HL-60/S4 treated with retinoic acid at 250 ng/mL for 4 days and 3 days (cell line): ENCODE results near the gene DIP2A.
"Not testable (repeated sequence)": the region's sequence is repeated elsewhere in the genome, so short reads cannot be mapped to it uniquely, and the experiment has no call there.

Experiments used
- in situ Hi-C: fragments of 300-500 bp; cut with MboI; formaldehyde crosslinking; loops from 2 replicates; pipeline ENCODE4 v1.7.0; 2022; ENCODE audit warnings: low sequenced_read_pairs

The DIP2A gene

GRCh38 chr21:46442938-46443337, 15.8 kb upstream of the DIP2A start:
- in situ Hi-C loops: no loop called here

- in situ Hi-C loops: no loop called here
Observed at GRCh38 chr21:46443910-46444309, 14.8 kb upstream of the DIP2A start.

GRCh38 chr21:46448108-46448507, 10.6 kb upstream of the DIP2A start:
- in situ Hi-C loops: no loop called here

DNA sequence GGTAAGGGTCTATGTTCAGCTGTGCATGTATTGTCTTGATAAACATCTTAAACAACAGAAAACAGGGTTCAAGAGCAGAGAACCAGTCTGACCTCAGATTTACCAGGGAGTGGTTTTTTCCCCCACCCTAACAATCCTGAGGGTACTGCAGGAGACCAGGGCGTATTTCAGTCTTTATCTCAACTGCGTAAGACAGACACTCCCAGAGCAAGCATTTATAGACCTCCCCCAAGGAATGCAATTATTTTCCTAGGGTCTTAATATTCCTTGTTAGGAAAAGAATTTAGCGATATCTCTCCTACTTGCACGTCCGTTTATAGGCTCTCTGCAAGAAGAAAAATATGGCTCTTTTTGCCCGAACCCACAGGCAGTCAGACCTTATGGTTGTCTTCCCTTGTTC, 9.8 kb upstream of the DIP2A start:
- in situ Hi-C loops: not testable (repeated sequence)

GRCh38 chr21:46452710-46453109, 6.0 kb upstream of the DIP2A start:
- in situ Hi-C loops: no loop called here

GRCh38 chr21:46454142-46454541, 4.5 kb upstream of the DIP2A start:
- in situ Hi-C loops: no loop called here

- in situ Hi-C loops: no loop called here
Observed at GRCh38 chr21:46454634-46455390, 3.9 kb upstream of the DIP2A start.

- in situ Hi-C loops: no loop called here
Observed at GRCh38 chr21:46455575-46456385, 2.9 kb upstream of the DIP2A start.

DNA sequence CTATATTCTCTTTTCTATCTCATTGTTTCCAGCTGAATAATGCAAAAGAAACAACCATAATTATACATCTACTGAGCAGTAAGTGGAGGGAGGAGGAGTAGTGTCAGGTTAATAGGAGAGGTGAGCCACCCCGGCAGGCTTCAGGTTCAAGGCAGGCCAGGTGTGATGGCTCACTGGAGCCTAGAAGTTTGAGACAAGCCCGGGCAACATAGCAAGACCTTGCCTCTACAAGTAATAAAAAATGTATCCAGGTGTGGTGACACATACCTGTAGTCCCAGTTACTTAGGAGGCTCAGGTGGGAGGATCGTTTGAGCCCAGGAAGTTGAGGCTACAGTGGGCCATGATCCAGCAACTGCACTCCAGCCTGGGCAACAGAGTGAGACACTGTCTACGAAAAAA, 1.9 kb upstream of the DIP2A start:
- in situ Hi-C loops: no loop called here

DNA sequence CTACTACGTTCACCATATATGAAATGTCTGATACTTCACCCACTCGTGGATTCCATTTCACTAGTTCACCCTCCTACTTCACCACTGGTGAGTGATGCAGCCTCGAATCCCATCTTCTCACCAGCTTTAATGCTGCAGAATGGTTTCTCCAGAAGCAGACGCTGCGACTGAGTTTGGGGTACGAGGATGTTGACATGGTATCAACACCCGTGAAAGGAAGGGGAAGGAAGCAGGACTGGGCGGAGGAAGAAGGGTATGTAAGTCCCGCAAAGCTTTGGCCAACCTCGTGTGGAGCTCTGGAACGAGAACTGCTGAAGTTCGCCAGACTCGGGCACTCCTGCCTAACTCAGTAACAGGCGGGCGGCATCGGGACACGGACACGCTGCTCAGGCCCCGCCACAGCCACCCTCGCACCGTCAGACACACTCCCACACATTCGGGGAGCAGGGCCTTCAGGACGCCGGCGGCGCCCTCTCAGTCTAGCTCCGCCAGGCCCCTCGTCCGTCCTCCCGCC, 833 bp upstream of the DIP2A start:
- in situ Hi-C loops: no loop called here

DNA sequence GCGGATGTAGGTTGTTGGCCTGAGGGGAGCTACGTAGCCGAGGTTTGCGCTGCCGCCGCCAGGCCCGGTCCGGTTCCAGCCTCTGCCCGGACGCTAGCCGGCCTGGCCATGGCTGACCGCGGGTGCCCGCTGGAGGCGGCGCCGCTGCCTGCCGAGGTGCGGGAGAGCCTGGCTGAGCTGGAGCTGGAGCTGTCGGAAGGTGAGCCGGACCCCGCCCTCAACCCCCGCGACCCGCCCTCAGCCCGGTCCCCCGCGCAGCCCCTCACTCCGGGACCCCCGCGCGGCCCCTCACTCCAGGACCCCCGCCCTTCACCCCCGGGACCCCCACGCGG, 299 bp downstream of the DIP2A start:
- in situ Hi-C loops: no loop called here

- in situ Hi-C loops: no loop called here
Observed at GRCh38 chr21:46459356-46460112, 843 bp downstream of the DIP2A start.

DNA sequence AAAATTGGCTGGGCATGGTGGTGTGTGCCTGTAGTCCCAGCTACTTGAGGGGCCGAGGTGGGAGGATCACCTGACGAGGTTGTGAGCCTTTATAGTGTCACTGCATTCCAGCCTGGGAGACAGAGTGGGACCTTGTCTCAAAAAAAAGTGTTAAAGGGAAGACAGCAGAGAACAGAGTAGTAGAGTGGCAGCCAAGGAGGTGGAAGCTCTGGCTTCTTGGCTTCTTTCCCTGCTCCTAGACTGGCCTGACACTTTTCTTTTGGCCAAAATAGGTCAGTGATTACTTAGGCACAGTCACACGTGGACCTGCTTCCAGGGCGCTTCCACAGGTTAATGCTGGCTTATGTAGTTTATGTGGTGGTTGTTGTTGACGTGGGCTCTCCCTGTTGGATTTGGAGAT, 3.2 kb downstream of the DIP2A start:
- in situ Hi-C loops: no loop called here

DNA sequence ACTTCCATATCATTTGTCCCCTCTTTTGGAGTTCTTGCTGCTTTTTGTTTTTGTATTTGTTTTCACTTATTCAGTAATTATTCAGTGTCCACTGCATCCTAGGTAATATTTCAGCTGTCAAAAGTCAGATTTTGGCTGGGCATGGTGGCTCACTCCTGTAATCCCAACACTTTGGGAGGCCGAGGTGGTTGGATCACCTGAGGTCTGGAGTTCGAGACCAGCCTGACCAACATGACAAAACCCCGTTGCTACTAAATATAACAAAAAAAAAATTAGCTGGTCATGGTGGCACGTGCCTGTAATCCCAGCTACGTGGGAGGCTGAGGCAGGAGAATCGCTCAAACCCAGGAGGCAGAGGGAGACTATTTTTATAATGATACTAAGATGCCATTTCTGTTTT, 6.5 kb downstream of the DIP2A start:
- in situ Hi-C loops: not testable (repeated sequence)

DNA sequence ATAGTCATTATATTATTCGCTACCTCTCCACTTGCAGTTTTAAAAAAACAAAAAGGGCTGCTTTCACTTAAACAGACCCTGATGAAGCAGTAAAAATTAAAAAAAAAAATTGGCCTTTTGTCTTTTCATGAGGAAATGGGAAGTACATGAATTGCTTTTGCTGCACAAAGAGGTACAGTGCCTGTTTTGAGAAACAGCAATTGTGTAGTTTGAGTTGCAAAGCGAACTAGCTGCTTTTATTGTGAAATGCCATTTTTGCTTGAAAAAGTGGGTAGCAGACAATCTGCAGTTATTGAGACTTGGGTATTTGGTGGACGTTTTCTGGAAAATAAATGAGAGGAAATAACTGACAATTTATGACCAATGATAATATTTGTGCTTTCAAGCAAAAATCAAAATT, 7.0 kb downstream of the DIP2A start:
- in situ Hi-C loops: no loop called here

- in situ Hi-C loops: no loop called here
Observed at GRCh38 chr21:46468108-46468774, 9.6 kb downstream of the DIP2A start.

- in situ Hi-C loops: no loop called here
Observed at GRCh38 chr21:46469275-46469674, 10.6 kb downstream of the DIP2A start.

DNA sequence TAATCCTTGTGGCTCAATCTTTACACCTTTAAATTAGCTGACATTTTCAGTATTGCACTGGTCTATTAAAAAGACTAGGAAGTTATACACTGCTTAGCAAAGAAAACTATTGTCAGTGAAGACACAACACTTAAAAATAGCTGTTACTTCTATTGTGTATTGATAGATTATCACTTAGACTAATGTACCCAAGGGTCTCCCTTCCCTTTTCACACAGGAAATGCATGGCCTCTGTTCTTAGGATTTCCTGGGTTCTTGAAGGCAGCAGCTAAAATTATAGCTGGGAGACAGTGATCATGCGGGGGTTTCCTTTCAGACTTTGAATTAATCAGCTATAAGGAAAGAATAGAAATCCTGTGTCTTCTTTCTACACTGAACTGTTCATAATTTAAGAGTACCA, 12.8 kb downstream of the DIP2A start:
- in situ Hi-C loops: no loop called here

- in situ Hi-C loops: no loop called here
Observed at GRCh38 chr21:46472246-46472645, 13.6 kb downstream of the DIP2A start.

DNA sequence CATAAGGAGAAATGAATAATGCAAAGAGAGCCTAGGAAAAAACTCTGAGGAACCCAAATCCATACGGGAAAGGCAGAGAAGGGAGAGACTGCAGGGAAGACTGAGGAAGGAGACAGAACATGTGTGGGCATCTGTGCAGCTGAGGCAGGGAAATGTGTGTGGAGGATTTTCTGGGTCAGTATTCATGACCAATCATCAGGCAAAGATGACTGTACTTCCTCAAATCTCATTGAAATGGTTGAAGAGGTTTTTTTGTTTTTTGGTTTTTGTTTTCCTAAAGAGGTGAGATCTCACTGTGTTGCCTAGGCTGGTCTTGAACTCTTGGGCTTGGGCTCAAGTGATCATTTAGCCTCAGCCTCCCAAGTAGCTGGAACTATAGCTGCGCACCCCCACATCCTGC, 15.7 kb downstream of the DIP2A start:
- in situ Hi-C loops: no loop called here

DNA sequence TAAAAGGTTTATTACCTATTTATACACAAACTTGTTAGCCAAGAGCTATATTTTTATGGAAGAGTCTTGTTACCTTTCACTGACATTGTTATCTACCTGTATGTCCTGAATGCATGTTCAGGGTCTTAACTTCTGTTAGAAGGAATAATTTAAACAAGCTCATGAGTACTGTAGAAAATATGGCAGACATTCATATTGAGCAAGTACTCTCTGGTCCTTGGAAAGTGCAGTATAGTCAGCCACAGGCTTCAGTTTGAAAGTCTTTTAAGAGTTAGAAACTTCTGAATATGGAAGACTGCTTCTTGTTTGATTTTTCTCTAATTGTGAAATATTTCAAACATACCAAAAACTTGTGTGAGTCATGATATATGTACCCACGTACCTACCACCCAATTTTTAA, 16.6 kb downstream of the DIP2A start:
- in situ Hi-C loops: no loop called here
